ENCODE data around the gene FOXL1. TPM values are rescaled to one million over a fixed set of nuclear protein-coding genes. Genes with fewer than 3 reads are reported as not detected.

Gene FOXL1
- total RNA-seq, 1 donor from 2014 or later, result 0.32 TPM

- ATAC-seq (peak; percentile 60), DNase-seq (peak; percentile 69)
- intact Hi-C loops (cut with micrococcal nuclease), result loop anchor here (5.0 kb wide), 1 partner anchor 495 kb away; no protein-coding TSS in a partner anchor
Observed at GRCh38 chr16:86566966-86567700, 11.2 kb upstream of the FOXL1 start.

GRCh38 chr16:86567701-86568581 lies 10.4 kb upstream of the FOXL1 start:
- intact Hi-C loops (cut with micrococcal nuclease), result loop anchor here (5.0 kb wide), 1 partner anchor 494 kb away; no protein-coding TSS in a partner anchor
- peak; percentile 66 for DNase-seq
- ATAC-seq, result peak; percentile 34

GRCh38 chr16:86568677-86569623 lies 9.4 kb upstream of the FOXL1 start:
- ATAC-seq (no peak), DNase-seq (peak; percentile 31)
- intact Hi-C loops (cut with micrococcal nuclease), result loop anchor here (5.0 kb wide), 1 partner anchor 493 kb away; no protein-coding TSS in a partner anchor

- intact Hi-C loops (cut with micrococcal nuclease), result loop anchor here (5.0 to 10.0 kb wide), 2 partner anchors 185 to 492 kb away; no protein-coding TSS in a partner anchor
- ATAC-seq, result no peak
- DNase-seq, result no peak
Observed at GRCh38 chr16:86569701-86570447, 8.5 kb upstream of the FOXL1 start.

- no peak for DNase-seq
- ATAC-seq, result no peak
- intact Hi-C loops (cut with micrococcal nuclease), result loop anchor here (10.0 kb wide), 1 partner anchor 184 kb away; no protein-coding TSS in a partner anchor
Observed at GRCh38 chr16:86570558-86571529, 7.5 kb upstream of the FOXL1 start.

- intact Hi-C loops (cut with micrococcal nuclease), result loop anchor here (10.0 kb wide), 1 partner anchor 183 kb away; no protein-coding TSS in a partner anchor
- ATAC-seq, result no peak
- DNase-seq, result no peak
Observed at GRCh38 chr16:86571530-86571915, 6.8 kb upstream of the FOXL1 start.

- intact Hi-C loops (cut with micrococcal nuclease), result loop anchor here (10.0 kb wide), 1 partner anchor 183 kb away; no protein-coding TSS in a partner anchor
Observed at GRCh38 chr16:86572041-86572521, 6.3 kb upstream of the FOXL1 start.

GRCh38 chr16:86572606-86573005 lies 5.7 kb upstream of the FOXL1 start:
- DNase-seq, result no peak
- intact Hi-C loops (cut with micrococcal nuclease), result loop anchor here (10.0 kb wide), 1 partner anchor 182 kb away; no protein-coding TSS in a partner anchor

More at GRCh38 chr16:86572041-86572521, 6.3 kb upstream of the FOXL1 start:
- DNase-seq, result no peak
- no peak for ATAC-seq

GRCh38 chr16:86573215-86573614 lies 5.1 kb upstream of the FOXL1 start:
- ATAC-seq, result no peak
- DNase-seq, result no peak
- intact Hi-C loops (cut with micrococcal nuclease), result loop anchor here (10.0 kb wide), 1 partner anchor 182 kb away; no protein-coding TSS in a partner anchor

More at GRCh38 chr16:86572606-86573005, 5.7 kb upstream of the FOXL1 start:
- no peak for ATAC-seq

- no peak for ATAC-seq
- no peak for DNase-seq
- intact Hi-C loops (cut with micrococcal nuclease), result loop anchor here (10.0 kb wide), 1 partner anchor 181 kb away; no protein-coding TSS in a partner anchor
Observed at GRCh38 chr16:86573646-86574508, 4.5 kb upstream of the FOXL1 start.

GRCh38 chr16:86574646-86575045 lies 3.7 kb upstream of the FOXL1 start:
- intact Hi-C loops (cut with micrococcal nuclease), result loop anchor here (10.0 kb wide), 1 partner anchor 180 kb away; no protein-coding TSS in a partner anchor
- no peak for DNase-seq
- ATAC-seq, result no peak

GRCh38 chr16:86575095-86575685 lies 3.2 kb upstream of the FOXL1 start:
- intact Hi-C loops (cut with micrococcal nuclease), result loop anchor here (10.0 kb wide), 1 partner anchor 180 kb away; no protein-coding TSS in a partner anchor
- DNase-seq, result no peak
- no peak for ATAC-seq

- ATAC-seq (peak; percentile 89), DNase-seq (peak; percentile 91)
- intact Hi-C loops (cut with micrococcal nuclease), result loop anchor here (10.0 kb wide), 1 partner anchor 179 kb away; no protein-coding TSS in a partner anchor
Observed at GRCh38 chr16:86575754-86576557, 2.4 kb upstream of the FOXL1 start.
